ENCODE measurements around the gene CTDP1.
"Not testable (repeated sequence)": the region's sequence is repeated elsewhere in the genome, so short reads cannot be mapped to it uniquely, and the experiment has no call there.

Gene CTDP1

DNA sequence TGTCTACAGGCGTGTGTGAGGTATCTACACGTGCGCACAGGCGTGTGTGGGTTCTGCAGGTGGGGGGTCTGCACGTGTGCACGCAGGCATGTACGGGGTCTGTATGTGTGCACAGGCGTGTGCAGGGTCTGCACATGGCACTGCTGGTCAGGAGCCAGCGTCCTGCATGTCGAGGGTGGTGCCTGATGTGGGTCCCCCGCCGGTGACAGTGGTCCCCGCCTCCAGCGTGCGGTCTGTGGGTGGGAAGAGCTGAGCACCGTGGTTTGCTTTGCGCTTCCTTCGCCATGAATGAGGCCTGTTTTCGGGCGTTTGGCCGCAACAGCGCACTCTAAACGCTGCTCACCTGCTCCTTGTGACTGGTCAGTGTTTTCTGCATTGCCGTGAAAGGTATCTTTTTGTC lies 57.2 kb downstream of the CTDP1 start:
- H3K27ac ChIP-seq: no peak overlapping the region
- no peak for DNase-seq (ENCODE audit: low read depth, low spot score)

DNA sequence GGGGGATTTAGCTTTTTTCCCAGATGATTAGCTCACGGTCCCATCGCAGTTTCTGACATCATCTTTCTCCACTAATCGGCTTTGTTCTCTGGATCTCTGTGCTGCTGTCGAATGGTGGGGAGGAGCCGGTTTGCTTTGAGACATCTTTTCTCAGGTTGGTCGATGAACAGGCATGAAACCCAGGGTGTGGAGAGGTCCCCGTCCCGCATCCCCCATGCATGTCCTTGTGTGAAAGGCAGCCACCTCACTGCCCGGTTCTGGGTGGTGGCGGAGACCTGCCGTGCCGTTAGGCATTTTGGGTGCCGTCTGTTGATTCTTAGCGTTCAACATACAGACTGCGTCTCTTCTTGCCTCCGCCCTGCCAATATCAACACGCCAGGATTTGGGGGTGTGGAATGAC lies 57.8 kb downstream of the CTDP1 start:
- no peak for DNase-seq (ENCODE audit: low read depth, low spot score)
- no peak overlapping the region for H3K27ac ChIP-seq

DNA sequence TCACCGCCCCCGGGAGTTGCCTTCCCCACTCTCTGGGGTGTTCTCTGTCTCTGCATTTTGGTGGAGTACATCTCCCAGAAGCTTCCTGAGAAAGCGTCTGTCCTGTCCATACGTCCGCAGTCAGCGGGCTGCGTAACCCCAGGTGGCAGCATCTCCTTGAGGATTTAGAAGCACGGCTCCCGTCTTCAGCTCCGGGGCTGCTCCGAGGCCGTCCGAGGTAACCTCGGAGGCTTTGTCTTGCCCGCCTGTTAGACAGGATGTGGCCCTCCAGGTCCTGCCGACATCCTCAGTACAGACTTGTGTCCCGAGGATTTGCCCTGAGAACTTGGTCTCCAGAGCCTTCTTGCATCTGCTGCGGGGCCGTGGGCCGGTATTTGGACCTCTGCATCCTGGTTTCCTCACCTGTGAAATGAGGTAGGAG lies 58.4 kb downstream of the CTDP1 start:
- H3K27ac ChIP-seq: no peak overlapping the region

DNA sequence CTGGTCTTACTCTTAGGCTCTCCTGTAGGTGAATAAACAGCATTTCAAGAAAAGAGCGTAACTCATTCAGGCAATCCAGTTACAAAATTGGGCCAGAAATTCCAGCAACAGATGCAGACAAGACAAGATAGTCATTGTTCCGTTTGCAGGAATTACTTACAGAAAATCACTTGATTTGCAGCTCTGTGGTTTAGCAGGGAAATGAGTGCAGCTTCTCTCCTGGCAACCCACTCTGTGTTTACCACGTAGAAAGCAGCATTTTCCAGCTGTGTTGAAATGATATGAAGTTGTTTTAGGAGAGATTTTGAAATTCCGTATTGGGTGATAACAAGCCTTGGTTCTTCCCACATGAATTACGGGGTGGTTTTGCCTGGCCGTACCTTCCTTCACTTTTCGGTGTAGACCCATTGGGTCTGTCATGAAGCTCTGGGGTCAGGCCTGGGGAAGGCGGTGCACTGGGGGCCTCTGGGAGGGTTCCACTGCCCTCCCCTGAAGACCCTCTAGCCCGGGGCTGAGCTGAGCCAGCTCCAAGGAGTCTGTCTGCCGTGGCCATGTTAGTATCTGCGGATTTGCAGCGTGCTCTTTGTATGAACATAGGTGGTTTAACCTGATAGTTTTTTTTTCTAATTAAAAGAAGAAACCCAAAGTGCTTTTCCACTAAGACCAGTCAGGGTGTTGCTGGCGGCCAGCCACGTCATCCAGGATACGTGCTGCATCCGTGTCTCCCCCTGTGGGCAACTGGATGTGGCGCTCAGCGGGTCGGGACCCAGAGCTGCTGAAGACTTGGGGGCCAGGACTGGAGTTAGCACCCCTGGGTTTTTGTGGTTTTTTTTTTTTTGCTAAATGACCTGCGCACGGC lies 59.2 kb downstream of the CTDP1 start:
- H3K27ac ChIP-seq: no peak overlapping the region
- DNase-seq (ENCODE audit: low read depth, low spot score): no peak

More for the DNA sequence above, 58.4 kb downstream of the CTDP1 start:
- no peak for DNase-seq (ENCODE audit: low read depth, low spot score)

DNA sequence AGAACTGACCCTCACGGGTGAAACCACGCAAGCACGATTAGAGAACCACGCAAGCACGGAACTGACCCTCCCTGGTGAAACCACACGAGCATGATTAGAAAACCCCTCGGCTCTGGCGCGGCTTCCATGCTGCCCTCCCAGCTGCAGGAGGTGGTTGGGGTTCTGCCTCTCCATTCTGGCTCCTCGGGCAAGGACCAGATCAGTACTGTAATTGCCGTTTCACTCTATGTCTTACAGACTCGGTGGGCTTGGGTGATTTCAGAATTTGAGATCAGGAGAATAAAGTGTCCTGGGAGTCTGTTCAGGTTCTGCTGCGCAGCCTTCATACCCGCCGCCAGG lies 59.8 kb downstream of the CTDP1 start:
- DNase-seq (ENCODE audit: low read depth, low spot score): no peak
- H3K27ac ChIP-seq: no peak overlapping the region

DNA sequence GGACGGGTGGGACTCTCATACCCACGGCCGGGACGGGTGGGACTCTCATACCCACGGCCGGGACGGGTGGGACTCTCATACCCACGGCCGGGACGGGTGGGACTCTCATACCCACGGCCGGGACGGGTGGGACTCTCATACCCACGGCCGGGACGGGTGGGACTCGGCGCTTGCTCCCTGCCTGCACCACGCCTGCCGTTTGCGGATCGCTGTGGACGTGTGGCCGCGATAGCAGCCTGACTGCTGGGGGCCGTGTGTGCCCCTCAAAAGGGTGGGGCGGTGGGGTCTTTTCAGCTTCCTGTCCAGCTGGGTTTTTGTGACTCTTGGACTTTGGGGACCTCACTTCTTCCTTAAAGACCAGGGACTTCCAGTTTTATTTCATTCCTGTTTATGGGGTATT lies 60.4 kb downstream of the CTDP1 start:
- not testable (repeated sequence) for DNase-seq (ENCODE audit: low read depth, low spot score); H3K27ac ChIP-seq

DNA sequence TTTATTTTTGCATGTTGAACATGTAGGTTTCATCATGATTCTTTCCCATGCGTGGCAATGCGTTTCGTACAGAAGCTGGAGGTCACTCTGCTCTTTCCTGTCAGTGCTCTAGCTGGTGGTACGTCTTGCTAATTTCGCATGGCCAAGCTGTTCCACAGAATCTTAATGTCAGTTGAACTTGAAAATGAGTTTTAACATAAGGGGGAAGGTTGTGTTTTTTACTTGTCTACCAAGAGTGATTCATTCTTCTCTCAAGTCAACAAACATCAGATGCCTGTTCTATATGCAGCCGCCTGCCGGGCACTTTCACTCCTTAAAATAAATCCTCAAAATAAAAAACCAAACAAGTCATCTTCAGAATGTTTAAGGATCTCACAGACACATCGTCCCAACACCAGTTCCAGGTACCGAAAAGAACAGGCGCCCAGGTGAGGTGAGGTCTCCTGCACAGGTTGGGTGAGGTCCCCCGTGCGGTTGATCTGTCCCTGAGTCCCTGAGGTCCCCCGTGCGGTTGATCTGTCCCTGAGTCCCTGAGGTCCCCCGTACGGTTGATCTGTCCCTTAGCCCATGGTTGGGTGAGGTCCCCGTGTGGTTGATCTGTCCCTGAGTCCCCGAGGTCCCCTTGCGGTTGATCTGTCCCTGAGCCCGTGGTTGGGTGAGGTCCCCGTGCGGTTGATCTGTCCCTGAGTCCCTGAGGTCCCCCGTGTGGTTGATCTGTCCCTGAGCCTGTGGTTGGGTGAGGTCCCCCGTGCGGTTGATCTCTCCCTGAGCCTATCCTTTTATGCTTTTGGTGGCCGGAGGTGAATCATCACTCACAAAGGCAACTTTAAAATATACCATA lies 61.1 kb downstream of the CTDP1 start:
- no peak for DNase-seq (ENCODE audit: low read depth, low spot score)
- no peak overlapping the region for H3K27ac ChIP-seq

DNA sequence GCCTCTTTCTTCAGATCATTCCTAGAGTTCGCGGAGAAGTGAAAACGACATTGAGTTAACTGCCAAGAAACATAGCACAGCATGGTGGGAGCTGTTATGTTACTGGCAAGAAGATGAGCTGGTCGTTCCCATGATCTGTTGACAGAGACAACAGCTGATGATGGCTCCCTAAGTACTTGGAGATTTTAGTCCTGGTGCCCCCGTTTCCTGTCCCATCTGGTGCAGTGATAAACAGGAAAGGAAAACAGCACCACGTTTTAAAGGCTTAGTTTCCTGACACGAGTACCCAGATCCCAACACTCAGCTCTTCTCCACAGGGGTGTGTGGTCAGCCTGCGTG lies 61.7 kb downstream of the CTDP1 start:
- H3K27ac ChIP-seq: no peak overlapping the region
- DNase-seq (ENCODE audit: low read depth, low spot score): no peak

DNA sequence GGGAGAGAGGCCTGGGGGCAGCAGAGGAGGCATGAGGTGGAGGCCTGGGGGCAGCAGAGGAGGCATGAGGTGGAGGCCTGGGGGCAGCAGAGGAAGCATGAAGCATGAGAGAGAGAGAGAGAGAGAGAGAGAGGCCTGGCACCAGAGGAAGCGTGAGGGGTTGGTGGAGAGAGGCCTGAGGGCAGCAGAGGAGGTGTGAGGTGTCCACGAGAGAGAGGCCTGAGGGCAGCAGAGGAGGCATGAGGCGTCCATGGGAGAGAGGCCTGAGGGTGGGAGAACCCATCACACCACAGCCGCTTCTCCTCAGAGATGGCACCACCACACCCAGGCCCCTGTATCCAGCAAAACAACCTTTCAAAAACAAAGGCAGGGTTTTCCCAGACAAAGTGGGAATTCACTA lies 62.5 kb downstream of the CTDP1 start:
- no peak for DNase-seq (ENCODE audit: low read depth, low spot score)

DNA sequence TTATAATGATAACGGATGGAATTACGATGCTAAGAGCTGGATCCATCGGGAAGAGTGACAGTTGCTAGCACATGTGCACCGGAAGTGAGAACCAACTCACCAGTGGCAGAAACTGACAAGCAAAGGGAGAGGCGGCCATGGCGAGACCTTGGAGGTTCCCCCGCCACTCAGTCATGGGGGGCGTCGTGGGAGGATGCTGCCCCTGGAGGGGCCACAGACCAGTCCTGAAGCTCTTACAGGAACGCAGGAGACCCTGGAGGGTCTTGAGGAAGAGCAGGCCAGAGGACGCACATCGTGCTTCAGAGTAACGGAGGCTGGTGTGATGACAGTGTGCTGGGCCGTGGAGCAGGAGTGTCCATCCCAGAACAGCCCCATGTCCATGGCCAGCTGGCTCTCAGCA lies 65.0 kb downstream of the CTDP1 start:
- H3K27ac ChIP-seq: no peak overlapping the region
- no peak for DNase-seq (ENCODE audit: low read depth, low spot score)

More for the DNA sequence above, 62.5 kb downstream of the CTDP1 start:
- no peak overlapping the region for H3K27ac ChIP-seq

DNA sequence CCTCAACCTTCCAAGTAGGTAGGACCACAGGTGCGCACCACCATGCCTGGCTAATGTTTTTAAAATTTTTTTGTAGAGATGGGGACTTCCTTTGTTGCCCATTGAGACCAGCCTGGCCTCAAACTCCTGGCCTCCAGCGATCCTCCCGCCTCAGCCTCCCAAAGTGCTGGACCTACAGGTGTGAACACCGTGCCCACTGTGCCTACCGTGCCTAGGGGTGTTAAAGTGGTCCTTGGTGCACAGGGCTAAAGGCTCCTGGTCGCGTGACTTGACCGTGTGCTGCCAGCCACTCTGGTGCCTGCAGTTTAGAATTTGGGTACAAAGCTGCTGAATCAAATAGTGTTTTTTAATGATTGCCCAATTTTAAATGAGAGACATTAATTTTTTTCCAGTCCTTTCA lies 67.1 kb downstream of the CTDP1 start:
- no peak overlapping the region for H3K27ac ChIP-seq
- no peak for DNase-seq (ENCODE audit: low read depth, low spot score)

DNA sequence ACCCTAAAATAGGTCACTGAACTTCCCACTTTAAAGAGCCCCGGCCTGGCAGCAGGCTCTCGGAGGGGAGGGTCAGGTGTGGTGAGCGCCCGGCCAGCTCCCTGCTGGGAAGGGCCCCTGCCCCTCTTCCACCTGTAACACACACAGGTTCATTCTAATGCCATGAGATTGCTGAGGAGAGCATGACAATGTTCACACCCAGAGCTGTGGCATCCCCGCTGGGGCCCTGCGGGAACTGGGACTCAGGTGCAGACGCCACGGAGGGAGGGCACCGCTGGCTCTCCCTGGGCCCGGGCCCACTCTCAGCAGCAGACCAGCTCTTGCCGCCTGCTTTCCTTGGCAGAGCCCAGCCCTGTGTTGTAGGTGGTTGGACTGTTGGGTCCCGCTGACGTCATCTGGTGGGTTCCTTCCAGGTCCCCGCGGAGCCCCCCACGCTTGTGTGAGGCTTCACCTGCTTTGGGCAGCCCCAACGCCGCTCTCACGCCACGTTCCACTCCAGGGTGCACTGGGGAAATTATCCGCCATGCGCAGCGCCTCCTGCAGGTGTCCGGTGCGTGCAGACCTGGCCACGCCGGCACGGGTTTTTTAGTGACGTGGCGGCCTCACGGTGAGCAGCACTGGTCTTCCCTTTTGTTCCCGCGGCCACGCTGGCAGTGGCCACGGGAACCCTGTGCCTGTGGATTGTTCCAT lies 67.7 kb downstream of the CTDP1 start:
- DNase-seq (ENCODE audit: low read depth, low spot score): no peak
- H3K27ac ChIP-seq: no peak overlapping the region

DNA sequence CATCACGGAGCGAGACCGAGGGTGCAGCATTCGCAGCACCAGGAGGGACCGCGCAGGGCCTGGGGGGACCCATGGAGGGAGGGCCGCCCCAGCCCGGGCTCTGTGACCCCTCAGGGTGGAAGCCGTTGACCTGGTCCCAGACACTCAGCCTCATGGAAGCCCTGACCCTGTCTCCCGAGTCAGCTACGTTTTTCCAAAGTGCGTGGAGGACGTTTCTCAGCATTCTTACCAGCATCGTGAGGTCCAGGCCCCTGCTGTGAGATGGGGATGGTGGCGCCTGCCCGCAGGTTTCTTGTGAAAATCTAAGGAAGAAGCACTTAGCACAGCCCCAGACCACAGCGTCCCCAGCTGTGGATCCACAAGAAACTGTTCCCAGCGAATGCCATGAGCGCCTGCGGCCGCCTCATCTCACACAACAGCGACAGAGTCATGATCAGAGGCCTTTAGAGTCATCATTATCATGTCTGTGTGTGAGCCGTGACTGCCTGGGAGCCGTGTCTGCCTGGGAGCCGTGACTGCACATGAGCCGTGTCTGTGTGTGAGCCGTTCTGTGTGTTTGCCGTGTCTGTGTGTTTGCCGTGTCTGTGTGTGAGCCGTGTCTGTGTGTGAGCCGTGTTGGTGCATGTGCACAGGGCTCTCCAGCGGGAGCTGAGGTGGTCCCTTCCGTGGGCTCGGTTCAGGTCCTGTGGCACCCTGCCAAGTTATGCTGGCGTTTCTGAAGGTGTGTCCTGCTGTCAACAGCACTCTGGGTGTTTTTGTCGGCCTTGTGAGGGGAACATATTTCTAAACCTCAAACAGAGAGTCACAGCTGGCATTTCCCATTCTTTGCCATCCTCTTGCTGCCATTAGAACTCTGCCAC lies 68.9 kb downstream of the CTDP1 start:
- H3K27ac ChIP-seq: no peak overlapping the region
- no peak for DNase-seq (ENCODE audit: low read depth, low spot score)

DNA sequence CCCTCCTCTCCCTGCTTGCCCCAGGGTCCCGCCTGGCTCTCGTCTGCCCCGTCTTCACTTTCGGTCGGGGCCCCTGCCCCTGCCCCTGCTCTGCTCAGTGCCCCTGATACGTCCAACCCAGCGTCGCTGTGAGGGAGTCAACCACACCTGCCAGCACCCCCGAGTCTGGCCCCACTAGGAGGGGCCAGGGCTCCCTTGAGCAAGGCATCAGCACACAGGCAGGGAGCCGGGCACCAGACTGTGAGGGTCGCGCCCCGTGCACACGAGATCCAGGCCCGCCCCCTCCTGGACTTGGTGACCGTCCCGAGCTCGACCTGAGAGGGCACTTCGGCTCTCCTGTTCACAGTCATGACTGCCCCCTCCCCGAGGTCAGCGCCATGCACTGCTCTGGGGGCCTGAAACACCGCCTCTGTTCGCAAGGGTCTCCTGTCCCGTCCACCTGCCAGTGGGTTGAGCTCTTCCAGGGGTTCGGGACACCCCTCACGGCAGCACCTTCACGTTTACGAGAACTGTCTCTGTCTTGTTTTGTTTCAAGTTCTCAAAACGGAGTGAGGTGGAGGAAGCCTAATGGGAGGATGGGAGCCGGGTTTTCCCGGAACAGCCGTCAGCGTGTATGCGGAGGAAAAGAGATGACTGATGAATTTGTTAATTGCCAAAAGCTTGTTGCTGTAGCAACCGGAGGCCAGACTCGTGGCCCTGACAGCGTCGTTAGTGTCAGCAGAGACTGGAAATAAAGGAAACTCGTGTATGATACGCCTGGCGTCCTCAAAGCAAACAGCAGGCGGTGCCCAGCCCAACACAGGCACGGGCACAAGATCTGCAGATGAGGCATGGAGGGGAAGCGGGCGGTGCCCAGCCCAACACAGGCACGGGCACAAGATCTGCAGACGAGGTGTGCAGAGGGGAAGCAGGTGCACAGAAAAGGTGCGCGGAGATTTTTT lies 69.9 kb downstream of the CTDP1 start:
- H3K27ac ChIP-seq: no peak overlapping the region
- DNase-seq (ENCODE audit: low read depth, low spot score): no peak

DNA sequence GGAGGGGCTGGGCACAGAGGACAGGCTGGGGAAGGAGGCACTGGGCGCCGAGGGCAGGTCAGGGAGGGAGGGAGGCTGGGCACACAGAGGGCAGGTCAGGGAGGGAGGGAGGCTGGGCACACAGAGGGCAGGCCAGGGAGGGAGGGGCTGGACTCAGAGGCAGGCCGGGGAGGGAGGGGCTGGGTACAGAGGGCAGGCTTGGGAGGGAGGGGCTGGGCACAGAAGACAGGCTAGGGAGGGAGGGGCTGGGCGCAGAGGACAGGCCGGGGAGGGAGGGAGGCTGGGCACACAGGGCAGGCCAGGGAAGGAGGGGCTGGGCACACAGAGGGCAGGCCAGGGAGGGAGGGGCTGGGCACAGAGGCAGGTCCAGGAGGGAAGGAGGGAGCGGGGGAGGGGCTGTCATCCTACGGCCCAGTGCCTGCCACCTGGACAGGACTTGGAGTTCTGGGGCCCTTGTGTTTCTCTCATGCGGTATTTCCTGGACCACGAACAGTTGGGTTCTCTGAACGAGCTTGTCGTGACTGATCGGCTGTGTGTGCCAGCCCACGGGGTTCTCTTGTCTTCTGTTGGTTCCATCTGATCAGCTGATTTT lies 71.5 kb downstream of the CTDP1 start:
- peak; percentile 10 for DNase-seq (ENCODE audit: low read depth, low spot score)
- H3K27ac ChIP-seq: no peak overlapping the region

DNA sequence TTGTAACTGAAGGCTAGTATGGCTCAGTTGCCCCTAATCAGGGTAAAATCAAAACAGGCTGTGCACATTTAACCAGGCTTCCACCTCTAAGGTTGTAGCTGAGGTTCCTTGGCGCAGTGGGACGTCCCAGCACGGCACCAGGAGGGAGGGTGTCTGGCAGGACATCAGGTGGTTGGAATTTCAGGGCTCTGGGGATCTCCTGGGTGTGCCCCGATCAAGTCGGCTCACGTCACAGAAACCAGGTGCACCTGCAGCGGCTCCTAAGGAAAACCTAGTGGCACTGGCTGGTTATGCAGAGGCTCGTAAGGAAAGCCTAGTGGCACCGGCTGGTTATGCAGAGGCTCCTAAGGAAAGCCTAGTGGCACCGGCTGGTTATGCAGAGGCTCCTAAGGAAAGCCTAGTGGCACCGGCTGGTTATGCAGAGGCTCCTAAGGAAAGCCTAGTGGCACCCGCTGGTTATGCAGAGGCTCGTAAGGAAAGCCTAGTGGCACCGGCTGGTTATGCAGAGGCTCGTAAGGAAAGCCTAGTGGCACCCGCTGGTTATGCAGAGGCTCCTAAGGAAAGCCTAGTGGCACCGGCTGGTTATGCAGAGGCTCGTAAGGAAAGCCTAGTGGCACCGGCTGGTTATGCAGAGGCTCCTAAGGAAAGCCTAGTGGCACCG lies 72.4 kb downstream of the CTDP1 start:
- not testable (repeated sequence) for H3K27ac ChIP-seq
- peak; percentile 22 for DNase-seq (ENCODE audit: low read depth, low spot score)

DNA sequence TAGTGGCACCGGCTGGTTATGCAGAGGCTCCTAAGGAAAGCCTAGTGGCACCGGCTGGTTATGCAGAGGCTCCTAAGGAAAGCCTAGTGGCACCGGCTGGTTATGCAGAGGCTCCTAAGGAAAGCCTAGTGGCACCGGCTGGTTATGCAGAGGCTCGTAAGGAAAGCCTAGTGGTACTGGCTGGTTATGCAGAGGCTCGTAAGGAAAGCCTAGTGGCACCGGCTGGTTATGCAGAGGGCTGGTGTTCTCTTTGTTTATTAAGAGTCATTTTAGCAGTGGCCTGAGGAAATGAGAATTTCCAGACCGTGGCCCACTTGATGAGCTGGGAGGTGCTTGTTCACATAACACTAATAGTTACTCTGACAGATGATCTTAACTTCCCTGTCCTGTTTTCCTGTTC lies 73.3 kb downstream of the CTDP1 start:
- not testable (repeated sequence) for H3K27ac ChIP-seq; DNase-seq (ENCODE audit: low read depth, low spot score)

DNA sequence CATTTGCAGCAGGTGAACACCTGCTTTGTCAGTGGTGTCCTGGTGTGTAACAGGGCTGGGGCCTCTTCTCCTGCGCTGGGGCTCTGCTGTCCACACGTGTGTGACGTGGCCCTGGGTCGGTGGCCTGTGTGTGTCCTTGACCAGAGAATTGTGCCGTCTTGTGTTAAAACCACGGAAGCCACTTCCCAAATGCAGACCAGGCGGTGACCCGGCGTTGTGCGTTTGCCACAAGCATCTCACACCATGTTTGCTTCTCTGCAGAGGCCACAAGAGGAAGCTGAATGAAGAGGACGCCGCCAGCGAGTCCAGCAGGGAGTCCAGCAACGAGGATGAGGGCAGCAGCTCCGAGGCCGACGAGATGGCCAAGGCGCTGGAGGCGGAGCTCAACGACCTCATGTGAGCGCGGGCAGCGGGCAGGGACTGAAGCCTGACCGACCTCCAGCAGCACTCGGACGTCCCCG lies 73.8 kb downstream of the CTDP1 start:
- no peak for DNase-seq (ENCODE audit: low read depth, low spot score)
- no peak overlapping the region for H3K27ac ChIP-seq
